K562 (cell line): ENCODE results near the gene CTTNBP2. TPM values are rescaled to one million over a fixed set of nuclear protein-coding genes. Genes with fewer than 3 reads are reported as not detected.
A peak's percentile ranks its signal among the peaks of the same experiment; 100 is the strongest.

Experiments
- ATAC-seq: fragments of 200-7000 bp; cut with Tn5 transposase; 3 replicates; pipeline ENCODE4 v1.9.1; 2020; ENCODE audit warnings: moderate library complexity
- BruUV-seq: library from RNA; stranded (reverse); fragments of 400-500 nt; replicated peaks from 2 replicates; lab custom pipeline; 2021; lab: Mats Ljungman, UMichigan
- CTCF ChIA-PET: fragments of 300-600 bp; formaldehyde crosslinking; extraction: SDS; loops from one replicate; lab custom pipeline; 2021; ENCODE audit warnings: low intra/inter-chr PET ratio; lab: Yijun Ruan, JAX
- POLR2A ChIA-PET: fragments of 300-600, 350-650 bp; sonication (Branson Sonifier 250); formaldehyde crosslinking; extraction: SDS; loops from one replicate; lab custom pipeline; 2021; ENCODE audit warnings: antibody characterized with exemption, inconsistent platforms; lab: Yijun Ruan, JAX
- DNase-seq, 4 experiments: peaks; one replicate each; pipeline versions ENCODE4 v3.0.0 to v3.0.0-alpha.2; 2011 to 2018; ENCODE audit warnings: low spot score in 3 of 4, mixed read lengths in 3 of 4; ENCODE audit errors: extremely low read depth in 1 of 4
- FAIRE-seq: peaks from 2 replicates; lab custom pipeline; 2011; peaks lifted over from hg19 to GRCh38; lab: Jason Lieb, UNC
- H2AFZ ChIP-seq: 2 replicates; pipeline ENCODE4 v1.6.0; 2011; ENCODE audit warnings: low read depth, low read length, control low read depth, inconsistent platforms
- H3K27ac ChIP-seq: fragments of 200-600 bp; 3 replicates; pipeline ENCODE4 v1.8.0; 2011; ENCODE audit warnings: low read depth, mild to moderate bottlenecking, control low read depth, inconsistent platforms, low read length, moderate library complexity, mixed read lengths; ENCODE audit errors: extremely low read depth
- H3K27me3 ChIP-seq, 2 experiments: fragments of 300-600 bp in 1 of 2; 2 replicates in 1 of 2; 3 replicates in 1 of 2; pipeline versions ENCODE4 v1.6.0 to v1.8.0; 2011; ENCODE audit warnings: inconsistent platforms in 2 of 2, low read length in 2 of 2, mild to moderate bottlenecking in 1 of 2, mixed read lengths in 1 of 2, moderate library complexity in 1 of 2; ENCODE audit not compliant: control insufficient read depth in 2 of 2, insufficient read depth in 2 of 2
- H3K36me3 ChIP-seq: fragments of 300-600 bp; 3 replicates; pipeline ENCODE4 v1.8.0; 2011; ENCODE audit warnings: mild to moderate bottlenecking, low read length, inconsistent platforms; ENCODE audit not compliant: control insufficient read depth, insufficient read depth
- H3K4me1 ChIP-seq, 2 experiments: fragments of 200-600 bp in 1 of 2; replicated peaks in 1 of 2; 2 replicates in 1 of 2; 3 replicates in 1 of 2; pipeline versions ENCODE4 v1.5.1 to v1.8.0; 2011; ENCODE audit warnings: inconsistent platforms in 2 of 2, low read length in 2 of 2, mild to moderate bottlenecking in 1 of 2, mixed read lengths in 1 of 2, moderate library complexity in 1 of 2; ENCODE audit not compliant: control insufficient read depth in 2 of 2, insufficient read depth in 2 of 2
- H3K4me2 ChIP-seq: 2 replicates; pipeline ENCODE4 v1.6.1; 2011; ENCODE audit warnings: low read length, control low read depth, inconsistent platforms, mixed read lengths; ENCODE audit not compliant: insufficient read depth
- H3K4me3 ChIP-seq: fragments of 200-600 bp; sonication (generic), shearing (Covaris generic); 2 replicates; pipeline ENCODE4 v1.5.1; 2016; ENCODE audit warnings: control low read depth, inconsistent platforms
- H3K79me2 ChIP-seq: fragments of 200-600 bp; 3 replicates; pipeline ENCODE4 v1.8.0; 2011; ENCODE audit warnings: low read length, inconsistent platforms; ENCODE audit not compliant: control insufficient read depth, insufficient read depth
- H3K9ac ChIP-seq, 2 experiments: 2 replicates each; pipeline versions ENCODE4 v1.6.0 to v1.6.1; 2011; ENCODE audit warnings: low read depth in 2 of 2, low read length in 2 of 2, control low read depth in 1 of 2, inconsistent platforms in 1 of 2, mild to moderate bottlenecking in 1 of 2, mixed read lengths in 1 of 2; ENCODE audit not compliant: insufficient read depth in 1 of 2
- H3K9me1 ChIP-seq: one replicate; pipeline ENCODE4 v1.6.0; 2011; ENCODE audit warnings: inconsistent platforms, mild to moderate bottlenecking, low read length, moderate library complexity; ENCODE audit not compliant: control insufficient read depth, insufficient read depth
- H3K9me3 ChIP-seq: replicated peaks from 2 replicates; pipeline ENCODE4 v1.5.1; 2011; ENCODE audit warnings: low read depth, low read length, inconsistent platforms; ENCODE audit not compliant: control insufficient read depth, insufficient read depth
- H4K20me1 ChIP-seq: replicated peaks from 2 replicates; pipeline ENCODE4 v1.6.1; 2011; ENCODE audit warnings: low read length, inconsistent platforms, mixed read lengths; ENCODE audit not compliant: control insufficient read depth, insufficient read depth
- CTCF ChIP-seq, 3 experiments: IDR thresholded peaks in 2 of 3; conservative IDR thresholded peaks in 1 of 3; 2 replicates each; pipeline ENCODE4 v1.5.1; 2011 to 2012; ENCODE audit warnings: low read length in 3 of 3, mild to moderate bottlenecking in 3 of 3, control low read depth in 2 of 3, improper control_type of control experiment in 1 of 3, inconsistent platforms in 1 of 3, low read depth in 1 of 3, mixed read lengths in 1 of 3, moderate library complexity in 1 of 3; ENCODE audit not compliant: insufficient read depth in 2 of 3
- IRF1 ChIP-seq: sonication (generic); formaldehyde crosslinking; IDR thresholded peaks from 2 replicates; pipeline ENCODE4 v1.8.0; 2022; ENCODE audit warnings: missing genetic modification reagents, mild to moderate bottlenecking, borderline replicate concordance
- SLC30A9 ChIP-seq: fragments of 250-450 bp; sonication (Bioruptor Pico); IDR thresholded peaks from 2 replicates; pipeline ENCODE4 v1.8.0; 2022; ENCODE audit warnings: mild to moderate bottlenecking, moderate library complexity
- XRCC4 ChIP-seq: IDR thresholded peaks from one replicate; pipeline ENCODE4 v1.6.1; 2011; ENCODE audit not compliant: insufficient read depth, insufficient read length; ENCODE audit errors: extremely low read depth
- ZBED1 ChIP-seq: IDR thresholded peaks from 2 replicates; pipeline ENCODE4 v1.6.1; 2014
- ZFPM2 ChIP-seq: fragments of 250-450 bp; sonication (Bioruptor Pico); IDR thresholded peaks from 2 replicates; pipeline ENCODE4 v1.5.1; 2022; ENCODE audit warnings: mild to moderate bottlenecking
- WGBS: fragments of 100-300 bp; shearing (Covaris generic); methylation state at CpG from one replicate; pipeline ENCODE4 v1.1.6; 2016; ENCODE audit warnings: low coverage, mixed read lengths; ENCODE audit not compliant: insufficient coverage; ENCODE audit errors: missing lambda C conversion rate; 5-methylcytosine and 5-hydroxymethylcytosine counted together
- in situ Hi-C: fragments of 300-500 bp; cut with MboI; formaldehyde crosslinking; loops from 4 replicates; pipeline ENCODE4 v1.15.0; 2018; ENCODE audit warnings: inconsistent platforms, mixed read lengths
- intact Hi-C: fragments of 100-400 bp; cut with micrococcal nuclease; formaldehyde crosslinking; loops from 2 replicates; pipeline ENCODE4 v1.14.2; 2022
- polyA plus RNA-seq, 8 experiments: library from polyadenylated mRNA; depleted of rRNA in 4 of 8; stranded (reverse) in 5 of 8; unstranded in 3 of 8; fragments of >200 nt; fragmentation: Nextera tagmentation in 2 of 8; fragmentation: Illumina TruSeq in 1 of 8; extraction: Ambion mirVana in 2 of 8; extraction: Trizol in 1 of 8; gene quantifications; 2 replicates each; pipeline versions ENCODE4 v1.2.1 to v1.2.3, GENCODE V29; 2011 to 2014; ENCODE audit warnings: inconsistent platforms in 1 of 8, missing spikeins in 1 of 8
- total RNA-seq, 7 experiments: library from RNA; depleted of rRNA in 6 of 7; stranded (reverse); fragments of >200 nt in 6 of 7; fragmentation: Illumina TruSeq in 2 of 7; extraction: Trizol in 2 of 7; gene quantifications; 2 replicates each; pipeline versions ENCODE4 v1.2.1 to v1.2.3, GENCODE V29; 2011 to 2021; ENCODE audit warnings: low replicate concordance in 1 of 7

CTTNBP2 gene
- total and polyA plus RNA-seq, 9 of the 15 experiments (the other 6 are each of a cell fraction or from before 2014, with no cell fraction given): 0.05 TPM; not detected in 8

DNA sequence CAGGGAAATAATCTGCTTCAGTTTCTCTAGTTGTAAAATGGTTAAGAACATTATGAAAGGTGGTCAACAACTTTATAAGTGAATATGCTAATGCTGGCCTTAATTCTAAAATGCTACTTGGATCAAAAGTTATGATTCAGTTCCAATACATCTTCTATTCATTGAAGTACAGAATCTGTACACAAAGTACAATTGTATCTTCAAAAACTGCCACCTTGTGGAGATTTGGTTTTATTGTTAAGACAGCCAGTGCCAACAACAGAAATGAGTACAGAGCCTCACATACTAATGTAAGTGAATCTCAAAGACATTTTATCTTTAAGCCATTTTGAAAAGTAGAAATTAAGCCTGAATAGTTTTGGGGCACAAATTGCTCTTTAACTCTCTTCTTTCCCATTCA, 199.4 kb downstream of the CTTNBP2 start (continued):
- TF ChIP-seq IRF1 (CRISPR knock-in tag) (no peak), SLC30A9 (CRISPR knock-in tag) (no peak), ZBED1 (no peak), CTCF (IDR thresholded peaks at IDR 0.05 in 2 of 3, conservative IDR thresholded peaks at IDR 0.05 in 1 of 3; ENCODE audit: insufficient read depth in 2 of 3, low read depth in 1 of 3, low read length in 3 of 3) (peak in 2 of 3 experiments; percentile 14 to 20; a peak in 3 of 6 replicates), XRCC4 (no peak)

GRCh38 chr7:117673367-117673766, 199.9 kb downstream of the CTTNBP2 start:
- WGBS: 6% methylated on average over 14 of the region's 14 CpGs
- CTCF ChIA-PET: interaction anchor here (0.9 kb wide), 1 partner anchor 274 kb away, joined by 3 read pairs; no protein-coding TSS in a partner anchor
- FAIRE-seq (no peak), ATAC-seq (peak; percentile 61)
- BruUV-seq: no TSS peak
- H3K4me3 ChIP-seq: no peak overlapping the region
- no peak overlapping the region for H3K27ac ChIP-seq
- peaks cover 0 to 2% of the 10 kb centered on the region in 2 experiments; a peak in 2 of 5 replicates for H3K4me1 ChIP-seq
- no peak for TF ChIP-seq ZFPM2
- TF ChIP-seq, all 486 proteins: peak for 0
- H2AFZ ChIP-seq: peak overlapping the region; percentile 29; the same call in 1 of the 2 replicates
- POLR2A ChIA-PET: interaction anchor here (1.0 kb wide), 1 partner anchor 12 kb away, joined by 3 read pairs; no protein-coding TSS in a partner anchor
- no peak overlapping the region for H3K4me2 ChIP-seq
- H3K36me3 ChIP-seq: no peaks in the 10 kb centered on the region
- intact Hi-C loops (loop anchor here (10.0 kb wide), 1 partner anchor 431 kb away; no protein-coding TSS in a partner anchor), in situ Hi-C loops (no loop called here)
- H3K9me3 ChIP-seq: no peaks in the 10 kb centered on the region
- H3K79me2 ChIP-seq: no peaks in the 10 kb centered on the region
- peaks cover 0 to 6% of the 10 kb centered on the region in 2 experiments; a peak in 2 of 5 replicates for H3K27me3 ChIP-seq
- no peaks in the 10 kb centered on the region for H3K9me1 ChIP-seq
- H3K9ac ChIP-seq: no peak overlapping the region
- no peaks in the 10 kb centered on the region for H4K20me1 ChIP-seq
- DNase-seq: no peak
